HG03378 (cell line): ENCODE data around the gene NRN1L.
"Not testable (repeated sequence)": the region's sequence is repeated elsewhere in the genome, so short reads cannot be mapped to it uniquely, and the experiment has no call there.

Experiments
- ATAC-seq: cut with Tn5 transposase; IDR thresholded peaks from one replicate; pipeline ENCODE4 v1.9.1; 2021; ENCODE audit warnings: mild to moderate bottlenecking, moderate library complexity; ENCODE audit not compliant: unreplicated experiment

The NRN1L gene

GRCh38 chr16:67884684-67885083 lies at the start of gene NRN1L:
TSS of gene NRN1L (plus strand) at chr16:67884885. CDS start at chr16:67884904, 19 bp downstream.
- no peak for ATAC-seq

GRCh38 chr16:67837190-67837589 lies 47.5 kb upstream of the NRN1L start:
- ATAC-seq = not testable (repeated sequence)

GRCh38 chr16:67837811-67838210 lies 46.9 kb upstream of the NRN1L start:
- no peak for ATAC-seq

GRCh38 chr16:67841198-67841815 lies 43.4 kb upstream of the NRN1L start:
- ATAC-seq = no peak

- ATAC-seq = peak; percentile 48
Measured at GRCh38 chr16:67841816-67842508, 42.7 kb upstream of the NRN1L start, which contains the start of gene THAP11. TSS of gene THAP11 (plus strand) at chr16:67842320. CDS start at chr16:67842555, 235 bp downstream.

- no peak for ATAC-seq
Measured at GRCh38 chr16:67842509-67843342, 42.0 kb upstream of the NRN1L start.

- no peak for ATAC-seq
Measured at GRCh38 chr16:67843343-67843765, 41.3 kb upstream of the NRN1L start.

GRCh38 chr16:67844497-67844896 lies 40.2 kb upstream of the NRN1L start:
- no peak for ATAC-seq

- no peak for ATAC-seq
Measured at GRCh38 chr16:67845291-67846062, 39.2 kb upstream of the NRN1L start.

GRCh38 chr16:67846063-67846319 lies 38.7 kb upstream of the NRN1L start:
- ATAC-seq = no peak

GRCh38 chr16:67846320-67847063 lies 38.2 kb upstream of the NRN1L start, which contains the start of gene NUTF2:
TSS of gene NUTF2 (plus strand) at chr16:67846933. CDS start at chr16:67865131, 18,198 bp downstream.
- peak; percentile 50 for ATAC-seq

- peak; percentile 18 for ATAC-seq
Measured at GRCh38 chr16:67847064-67847861, 37.4 kb upstream of the NRN1L start, which contains the start of gene CENPT. TSS of gene CENPT (minus strand) at chr16:67847693. CDS start at chr16:67833859, 13,834 bp downstream.

- ATAC-seq = no peak
Measured at GRCh38 chr16:67848118-67848517, 36.6 kb upstream of the NRN1L start.

GRCh38 chr16:67853670-67854069 lies 31.0 kb upstream of the NRN1L start:
- no peak for ATAC-seq

- ATAC-seq = no peak
Measured at GRCh38 chr16:67855789-67856188, 28.9 kb upstream of the NRN1L start.

- ATAC-seq = no peak
Measured at GRCh38 chr16:67856927-67857546, 27.6 kb upstream of the NRN1L start.

- no peak for ATAC-seq
Measured at GRCh38 chr16:67857547-67858233, 27.0 kb upstream of the NRN1L start.

- ATAC-seq = no peak
Measured at GRCh38 chr16:67858500-67858899, 26.2 kb upstream of the NRN1L start.
